HG03064 (cell line): ENCODE measurements around the gene PCNA.

Source experiments
- ATAC-seq: cut with Tn5 transposase; IDR thresholded peaks from one replicate; pipeline ENCODE4 v1.9.1; 2021; ENCODE audit warnings: low read depth; ENCODE audit not compliant: unreplicated experiment

PCNA gene

GRCh38 chr20:5070081-5070480 is 49.7 kb downstream of the PCNA start:
- no peak for ATAC-seq

DNA sequence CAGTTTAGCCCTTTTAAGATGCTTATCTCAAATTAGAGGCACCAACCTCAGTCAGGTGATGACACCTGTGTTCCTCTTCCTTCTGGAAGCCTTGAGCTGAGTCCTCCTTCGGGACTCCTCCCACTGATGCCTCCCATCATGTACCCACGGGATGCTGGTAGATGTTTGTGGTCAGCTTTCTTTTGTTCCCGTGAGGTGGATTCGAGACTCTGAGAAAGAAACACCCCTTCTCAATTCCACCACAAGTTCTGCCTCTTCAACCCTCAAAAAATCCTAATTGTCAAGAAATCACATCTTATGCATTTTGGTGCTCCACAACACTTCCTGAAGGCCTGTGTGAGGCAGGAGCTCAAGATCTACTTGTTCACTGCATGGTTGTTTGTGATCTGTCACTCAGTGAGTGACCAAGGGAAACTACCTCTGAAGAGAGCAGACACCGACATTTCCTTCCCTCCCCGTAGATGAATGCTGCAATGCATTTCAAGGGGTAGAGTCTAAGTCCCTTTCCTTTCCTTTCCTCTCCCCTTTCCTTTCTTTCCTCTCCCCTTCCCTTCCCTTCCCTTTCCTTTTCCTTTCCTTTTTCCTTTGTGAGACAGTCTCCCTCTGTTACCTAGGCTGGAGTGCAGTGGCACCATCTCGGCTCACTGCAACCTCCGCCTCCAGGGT is 50.5 kb downstream of the PCNA start:
- no peak for ATAC-seq

GRCh38 chr20:5067877-5068645 is 51.7 kb downstream of the PCNA start:
- no peak for ATAC-seq

GRCh38 chr20:5065879-5066383 is 53.8 kb downstream of the PCNA start:
- no peak for ATAC-seq

- ATAC-seq: no peak
Measured at GRCh38 chr20:5065166-5065878, 54.4 kb downstream of the PCNA start.
